ENCODE results near the gene IVD.

IVD gene

DNA sequence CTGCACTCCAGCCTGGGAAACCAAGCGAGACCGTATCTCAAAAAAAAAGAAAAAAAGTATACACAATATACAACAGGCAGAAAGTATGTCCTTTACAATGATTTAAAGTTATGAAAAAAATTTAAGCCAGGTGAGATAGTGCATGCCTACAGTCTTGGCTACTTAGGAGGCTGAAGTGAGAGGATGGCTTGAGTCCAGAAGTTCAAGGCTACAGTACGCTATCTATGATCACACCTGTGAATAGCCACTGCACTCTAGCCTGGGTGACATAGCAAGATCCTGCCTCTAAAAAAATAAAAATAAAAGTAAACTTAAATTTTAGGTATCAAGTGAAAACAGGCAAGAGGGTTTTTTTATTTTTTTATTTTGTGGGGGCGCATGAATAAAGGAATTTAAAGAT lies 26.2 kb upstream of the IVD start:
- DNase-seq = no peak

- no peak for DNase-seq
These were observed 25.7 kb upstream of the IVD start for GRCh38 chr15:40379853-40380252.

- no peak for DNase-seq
These were observed 25.0 kb upstream of the IVD start for GRCh38 chr15:40380636-40381035.

- no peak for DNase-seq
These were observed 23.6 kb upstream of the IVD start for GRCh38 chr15:40381818-40382529.

DNA sequence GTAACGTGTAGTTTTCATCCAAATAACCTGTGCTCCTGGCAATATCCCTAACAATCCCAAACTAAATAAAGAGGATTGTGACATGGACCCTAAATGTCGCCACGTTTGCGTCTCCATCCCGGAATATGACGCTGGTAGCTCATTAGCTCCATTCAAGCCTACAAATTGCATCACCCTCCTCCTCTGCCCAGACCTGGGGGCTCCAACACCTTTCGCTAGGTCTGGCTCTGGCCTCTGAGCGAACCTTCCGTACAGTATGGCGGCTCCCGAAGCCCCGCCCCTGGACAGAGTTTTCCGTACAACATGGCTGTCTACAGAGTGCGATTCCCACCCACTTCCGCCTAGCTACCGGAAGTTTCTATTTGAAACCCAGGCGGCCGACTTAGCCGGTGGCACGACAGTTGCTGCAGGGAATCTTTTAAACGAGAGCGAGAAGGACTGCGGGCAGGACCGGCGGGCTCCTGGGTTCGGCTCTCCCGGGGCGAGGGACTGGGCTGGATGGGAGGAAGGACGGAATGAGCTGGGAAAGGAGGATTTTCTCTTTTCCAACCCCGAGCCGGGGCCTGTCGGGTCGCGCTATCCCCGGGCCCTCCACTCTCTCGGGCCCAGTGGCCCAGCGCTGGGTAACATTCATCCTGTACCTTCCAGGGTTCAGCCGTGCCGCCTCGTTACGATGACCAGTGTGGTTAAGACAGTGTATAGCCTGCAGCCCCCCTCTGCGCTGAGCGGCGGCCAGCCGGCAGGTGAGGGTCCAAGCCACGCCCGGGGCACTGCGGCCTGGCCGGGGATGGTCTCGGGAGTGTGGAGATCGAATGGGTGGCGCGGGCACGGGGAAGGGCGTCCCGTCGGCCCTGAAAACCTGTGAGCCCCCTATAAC lies 22.8 kb upstream of the IVD start, which contains the start of gene KNSTRN:
TSS of gene KNSTRN (plus strand) at position 142 of the 877 bp plus-strand sequence. CDS start at position 257, 115 bp downstream.
- peak; percentile 81 for DNase-seq

DNA sequence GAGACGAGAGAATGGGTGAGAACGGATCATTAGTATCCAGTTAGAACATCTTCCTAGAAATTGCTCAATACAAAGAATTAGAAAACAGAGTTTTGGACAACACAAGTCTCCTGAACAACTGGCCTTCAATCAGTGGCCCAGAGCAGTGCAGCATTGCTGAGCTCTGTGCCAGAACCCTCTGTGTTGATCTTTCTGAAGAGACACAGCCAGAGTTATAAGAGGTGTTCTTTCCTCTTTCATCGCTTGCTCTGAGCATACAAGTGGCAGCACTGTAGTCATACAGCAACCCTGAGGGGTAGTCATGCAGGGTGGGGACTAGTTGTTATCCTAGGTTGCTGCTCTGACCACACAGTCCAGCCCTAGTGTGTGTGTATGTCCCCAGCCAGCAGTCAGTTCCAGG lies 19.1 kb upstream of the IVD start:
- no peak for DNase-seq

DNA sequence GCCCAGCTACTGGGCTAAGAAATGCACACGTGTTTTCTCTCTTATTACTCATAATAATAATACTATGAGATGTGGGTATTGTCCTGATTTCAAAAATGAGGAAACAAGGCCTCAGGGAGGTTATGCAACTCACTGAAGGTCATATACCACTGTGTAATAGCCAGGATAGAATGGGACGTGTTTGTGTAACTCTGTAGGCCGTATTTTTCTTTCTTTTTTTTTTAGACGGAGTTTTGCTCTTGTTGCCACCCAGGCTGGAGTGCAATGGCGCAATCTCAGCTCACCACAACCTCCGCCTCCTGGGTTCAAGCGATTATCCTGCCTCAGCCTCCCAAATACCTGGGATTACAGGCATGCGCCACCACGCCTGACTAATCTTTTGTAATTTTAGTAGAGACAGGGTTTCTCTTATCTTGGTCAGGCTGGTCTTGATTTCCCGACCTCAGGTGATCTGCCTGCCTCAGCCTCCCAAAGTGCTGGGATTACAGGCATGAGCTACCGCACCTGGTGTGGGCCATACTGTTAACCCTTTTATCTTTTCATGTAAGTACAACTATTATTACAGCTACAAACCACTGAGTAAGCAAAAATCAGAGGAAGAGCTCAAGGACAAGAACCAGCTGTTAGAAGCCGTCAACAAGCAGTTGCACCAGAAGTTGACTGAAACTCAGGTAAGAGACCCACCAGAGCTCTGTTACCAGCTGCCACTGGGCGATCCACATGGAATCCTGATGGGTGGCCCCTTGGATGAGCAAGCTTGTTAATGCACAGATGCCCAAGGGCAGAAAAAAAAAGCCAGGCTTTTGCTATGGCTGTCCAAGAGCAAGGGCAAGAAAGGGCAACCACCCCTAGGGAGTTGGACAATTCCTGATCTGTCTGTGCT lies 16.4 kb upstream of the IVD start:
- no peak for DNase-seq

DNA sequence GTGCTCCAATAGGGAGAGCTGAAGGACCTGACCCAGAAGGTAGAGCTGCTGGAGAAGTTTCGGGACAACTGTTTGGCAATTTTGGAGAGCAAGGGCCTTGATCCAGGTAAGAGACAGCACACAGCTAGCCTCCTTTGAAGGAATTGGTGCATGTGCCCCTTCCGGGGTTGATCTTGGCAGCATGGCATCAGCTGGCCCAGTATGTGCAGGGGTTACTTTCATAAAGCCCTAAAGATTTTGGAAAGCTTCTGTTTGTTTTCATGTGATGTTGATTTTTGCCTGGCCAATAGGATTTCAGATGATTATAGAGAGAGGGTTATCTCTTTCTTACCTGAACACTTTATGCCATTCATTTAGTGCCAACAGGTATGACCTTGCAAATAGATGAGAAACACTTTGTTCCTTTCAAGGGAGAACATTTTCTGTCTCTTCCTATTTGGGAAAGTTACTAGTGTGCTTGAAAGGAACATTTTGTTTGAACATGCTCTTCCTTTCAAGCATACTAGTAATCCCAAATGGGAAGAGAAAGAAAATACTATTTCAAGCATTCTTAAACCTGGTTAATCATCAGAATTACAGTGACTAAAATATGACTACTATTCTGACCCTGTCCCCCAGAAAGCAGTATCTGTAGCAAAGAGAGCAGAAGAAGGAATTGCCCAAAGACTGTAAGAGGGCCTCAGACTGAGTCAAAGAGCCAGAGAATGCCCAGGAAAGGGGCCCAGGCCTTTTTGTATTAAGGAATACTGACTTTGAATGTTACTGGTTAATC lies 15.6 kb upstream of the IVD start:
- no peak for DNase-seq

- no peak for DNase-seq
These were observed 12.3 kb upstream of the IVD start for GRCh38 chr15:40392986-40393948.

GRCh38 chr15:40397688-40398412 lies 7.7 kb upstream of the IVD start:
- no peak for DNase-seq

DNA sequence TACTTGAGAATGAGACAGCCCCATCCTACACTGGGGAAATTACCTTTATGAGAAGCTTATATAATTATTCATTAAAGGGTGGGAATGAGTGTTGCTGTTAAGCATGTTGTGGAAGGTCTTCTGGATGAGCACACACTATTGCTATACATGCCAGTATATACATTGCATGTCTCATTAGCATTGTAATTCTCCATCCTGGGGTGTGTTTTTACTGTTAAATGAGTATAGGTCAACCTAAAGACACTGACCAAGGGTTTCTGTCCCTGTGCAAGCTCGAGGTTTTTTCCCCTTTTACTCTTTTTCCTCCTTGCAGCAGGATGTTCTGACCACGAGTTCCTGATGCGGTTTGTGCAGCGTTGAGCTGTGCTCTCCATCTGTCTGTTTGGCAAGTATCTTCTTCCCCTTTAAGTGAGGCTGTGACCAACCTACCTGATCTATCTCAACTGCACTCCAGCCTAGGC lies 7.2 kb upstream of the IVD start:
- DNase-seq = no peak

DNA sequence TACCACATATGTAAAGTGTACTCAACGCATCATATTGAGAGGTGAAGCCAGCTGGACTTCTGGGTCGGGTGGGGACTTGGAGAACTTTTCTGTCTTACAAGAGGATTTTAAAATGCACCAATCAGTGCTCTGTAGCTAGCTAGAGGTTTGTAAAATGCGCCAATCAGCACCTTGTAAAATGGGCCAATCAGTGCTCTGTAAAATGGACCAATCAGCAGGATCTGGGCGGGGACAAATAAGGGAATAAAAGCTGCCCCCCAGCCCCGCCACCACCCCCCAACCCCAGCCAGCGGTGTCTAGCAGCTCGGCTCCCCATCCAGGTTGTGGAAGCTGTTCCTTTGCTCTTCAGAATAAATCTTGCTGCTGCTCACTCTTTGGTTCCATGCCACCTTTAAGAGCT lies 6.2 kb upstream of the IVD start:
- no peak for DNase-seq

- no peak for DNase-seq
These were observed 1.9 kb downstream of the IVD start for GRCh38 chr15:40407330-40407990.

GRCh38 chr15:40409366-40409765 lies 3.8 kb downstream of the IVD start:
- no peak for DNase-seq

DNA sequence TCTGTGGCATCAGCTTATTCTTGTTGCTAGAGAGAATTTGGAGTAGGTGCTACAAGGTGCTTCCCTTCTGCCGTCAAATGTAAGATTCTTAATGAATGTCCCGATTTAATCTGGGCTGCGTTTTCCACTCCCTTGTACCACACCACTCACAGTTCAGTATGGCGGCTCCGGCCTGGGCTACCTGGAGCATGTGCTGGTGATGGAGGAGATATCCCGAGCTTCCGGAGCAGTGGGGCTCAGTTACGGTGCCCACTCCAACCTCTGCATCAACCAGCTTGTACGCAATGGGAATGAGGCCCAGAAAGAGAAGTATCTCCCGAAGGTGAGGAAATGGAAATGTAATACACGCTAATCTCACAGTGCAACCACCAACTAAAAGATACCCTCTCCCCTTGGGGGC lies 4.9 kb downstream of the IVD start:
- no peak for DNase-seq

DNA sequence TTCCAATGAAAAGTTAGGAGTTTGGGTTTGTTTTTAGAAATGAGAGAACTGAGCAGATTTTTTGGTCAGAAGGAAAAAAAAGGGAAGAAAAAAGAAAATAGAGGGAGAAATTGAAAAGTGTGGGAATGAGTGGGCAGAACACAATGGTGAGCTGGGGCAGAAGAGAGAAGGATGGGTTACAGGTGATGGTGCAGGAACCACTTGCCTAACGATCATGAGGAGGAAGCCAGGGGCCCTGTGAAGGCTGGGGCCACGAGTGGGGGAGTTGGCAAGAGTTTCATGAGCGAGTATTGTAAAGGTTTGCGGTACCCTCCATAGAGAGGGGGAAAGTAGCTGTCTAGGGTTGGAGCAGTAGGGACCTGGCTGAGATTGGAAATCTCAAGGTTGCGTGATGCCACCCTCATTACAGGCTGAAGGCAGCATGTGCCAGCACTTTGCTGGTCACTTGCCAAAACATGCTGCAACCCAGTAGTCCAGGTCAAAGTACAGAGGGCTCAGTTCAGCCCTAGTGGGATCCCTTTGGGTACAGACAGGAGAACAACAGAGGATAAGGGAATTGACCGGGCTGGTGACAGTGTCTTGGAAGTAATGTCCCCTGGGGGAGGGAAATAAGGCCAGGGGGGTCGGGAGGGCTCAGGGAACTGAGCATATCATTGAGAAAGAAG lies 6.6 kb downstream of the IVD start:
- DNase-seq = no peak

DNA sequence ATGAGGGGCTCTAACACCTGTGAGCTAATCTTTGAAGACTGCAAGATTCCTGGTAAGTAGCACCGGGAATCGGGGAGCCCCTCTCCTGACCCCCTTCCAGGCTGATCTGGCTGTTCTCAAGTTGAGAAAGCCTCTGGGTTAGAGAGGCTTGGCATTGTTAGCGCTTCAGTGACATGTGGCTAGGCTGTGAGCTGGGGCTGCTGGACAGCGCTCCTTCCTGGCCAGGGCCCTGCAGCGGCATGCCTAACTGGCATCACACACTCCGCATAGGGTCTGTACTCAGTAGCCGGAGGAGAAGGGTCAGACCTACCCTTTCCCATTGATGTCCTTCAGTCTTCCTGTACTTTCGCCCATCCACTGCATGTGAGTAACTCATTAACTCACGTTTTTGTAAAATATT lies 7.4 kb downstream of the IVD start:
- no peak for DNase-seq

DNA sequence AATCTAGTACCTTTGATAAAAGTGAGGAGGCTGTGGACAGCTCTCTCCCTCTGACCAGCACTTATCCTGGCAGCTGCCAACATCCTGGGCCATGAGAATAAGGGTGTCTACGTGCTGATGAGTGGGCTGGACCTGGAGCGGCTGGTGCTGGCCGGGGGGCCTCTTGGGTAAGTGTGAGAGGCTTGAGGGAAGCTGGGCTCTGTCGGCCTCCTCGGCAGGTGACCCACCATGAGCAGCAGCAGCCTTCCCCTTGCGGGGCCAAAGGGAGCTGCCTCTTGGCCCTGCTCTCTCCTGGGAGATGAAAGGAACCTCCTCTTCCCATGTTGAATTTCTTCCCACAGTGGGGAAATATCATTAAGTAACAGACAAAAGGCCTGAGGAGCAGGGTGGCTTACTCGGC lies 9.2 kb downstream of the IVD start:
- DNase-seq = no peak

GRCh38 chr15:40415226-40415625 lies 9.6 kb downstream of the IVD start:
- no peak for DNase-seq
